Tibial nerve (tissue), 3 donors: ENCODE results near the gene FAM131C.

Experiments
- POLR2A ChIP-seq, 2 donors: fragments of 450-650 bp; IDR thresholded peaks; one replicate each; pipeline ENCODE4 v1.6.1; 2017; ENCODE audit warnings: antibody characterized with exemption in 2 of 2, mild to moderate bottlenecking in 2 of 2, moderate library complexity in 2 of 2
- TF ChIP-seq, protein P1 (sequence below), 5 experiments: fragments of 200-600 bp in 3 of 5; fragments of 450-650 bp in 2 of 5; sonication (generic) in 3 of 5; IDR thresholded peaks; one replicate each; pipeline ENCODE4 v1.5.1; 2016 to 2019; ENCODE audit warnings: antibody characterized with exemption in 5 of 5, mild to moderate bottlenecking in 3 of 5, moderate library complexity in 2 of 5

GRCh38 chr1:16014509-16015482 is 58.7 kb downstream of the FAM131C start:
- no peak for TF ChIP-seq POLR2A (IDR thresholded peaks at IDR 0.05)
- TF ChIP-seq, protein P1, sequence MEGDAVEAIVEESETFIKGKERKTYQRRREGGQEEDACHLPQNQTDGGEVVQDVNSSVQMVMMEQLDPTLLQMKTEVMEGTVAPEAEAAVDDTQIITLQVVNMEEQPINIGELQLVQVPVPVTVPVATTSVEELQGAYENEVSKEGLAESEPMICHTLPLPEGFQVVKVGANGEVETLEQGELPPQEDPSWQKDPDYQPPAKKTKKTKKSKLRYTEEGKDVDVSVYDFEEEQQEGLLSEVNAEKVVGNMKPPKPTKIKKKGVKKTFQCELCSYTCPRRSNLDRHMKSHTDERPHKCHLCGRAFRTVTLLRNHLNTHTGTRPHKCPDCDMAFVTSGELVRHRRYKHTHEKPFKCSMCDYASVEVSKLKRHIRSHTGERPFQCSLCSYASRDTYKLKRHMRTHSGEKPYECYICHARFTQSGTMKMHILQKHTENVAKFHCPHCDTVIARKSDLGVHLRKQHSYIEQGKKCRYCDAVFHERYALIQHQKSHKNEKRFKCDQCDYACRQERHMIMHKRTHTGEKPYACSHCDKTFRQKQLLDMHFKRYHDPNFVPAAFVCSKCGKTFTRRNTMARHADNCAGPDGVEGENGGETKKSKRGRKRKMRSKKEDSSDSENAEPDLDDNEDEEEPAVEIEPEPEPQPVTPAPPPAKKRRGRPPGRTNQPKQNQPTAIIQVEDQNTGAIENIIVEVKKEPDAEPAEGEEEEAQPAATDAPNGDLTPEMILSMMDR (IDR thresholded peaks at IDR 0.05), result no peak
